GM15510 (cell line): ENCODE data around the gene SF3B3.

ENCODE experiments used
- POLR2A ChIP-seq: IDR thresholded peaks from 3 replicates; pipeline ENCODE4 v1.6.1; 2011; ENCODE audit warnings: borderline replicate concordance; ENCODE audit not compliant: insufficient read length; ENCODE audit errors: extremely low read depth

Gene SF3B3

DNA sequence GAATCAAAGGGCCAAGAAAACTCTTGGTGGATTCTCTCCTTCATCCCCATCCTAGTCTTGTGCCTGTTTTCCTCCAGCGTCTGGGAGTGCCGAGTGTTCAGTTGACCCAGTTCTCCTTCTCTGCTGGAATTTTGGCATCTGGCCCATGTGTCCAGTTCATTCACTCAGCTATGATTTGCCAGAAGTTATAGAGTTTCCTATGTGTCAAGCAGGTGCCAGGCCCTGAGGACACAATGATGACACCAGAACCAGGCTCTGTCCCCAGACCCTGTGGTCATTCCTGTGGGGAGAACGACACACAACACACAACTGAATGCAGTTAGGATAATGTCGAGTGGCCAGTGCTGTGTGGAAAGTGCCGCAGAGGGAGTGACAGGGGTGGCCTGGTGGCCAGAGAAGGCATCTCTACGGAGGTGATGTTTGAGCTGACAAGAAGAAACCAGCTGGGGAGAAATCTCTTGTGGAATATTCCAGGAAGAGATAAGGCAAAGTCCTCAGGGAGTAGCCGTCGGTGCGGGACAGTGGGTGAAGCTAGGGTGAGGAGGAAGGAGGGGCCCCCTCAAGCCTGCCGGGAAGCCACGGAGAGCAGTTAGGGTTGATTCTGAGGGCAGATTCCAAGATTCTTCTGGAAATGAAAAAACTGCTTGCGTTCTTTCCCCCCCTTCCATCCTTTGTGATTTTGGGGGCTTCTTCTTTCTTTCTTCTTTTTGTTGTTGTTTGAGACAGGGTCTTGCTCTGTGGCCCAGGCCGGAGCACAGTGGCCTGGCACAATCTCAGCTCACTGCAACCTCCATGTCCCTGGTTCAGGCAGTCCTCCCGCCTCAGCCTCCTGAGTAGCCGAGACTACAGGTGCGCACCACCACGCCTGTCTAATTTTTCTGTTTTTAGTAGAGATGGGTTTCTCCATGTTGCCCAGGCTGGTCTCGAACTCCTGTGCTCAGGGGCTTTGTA, 86.9 kb downstream of the SF3B3 start:
- no peak for TF ChIP-seq POLR2A

DNA sequence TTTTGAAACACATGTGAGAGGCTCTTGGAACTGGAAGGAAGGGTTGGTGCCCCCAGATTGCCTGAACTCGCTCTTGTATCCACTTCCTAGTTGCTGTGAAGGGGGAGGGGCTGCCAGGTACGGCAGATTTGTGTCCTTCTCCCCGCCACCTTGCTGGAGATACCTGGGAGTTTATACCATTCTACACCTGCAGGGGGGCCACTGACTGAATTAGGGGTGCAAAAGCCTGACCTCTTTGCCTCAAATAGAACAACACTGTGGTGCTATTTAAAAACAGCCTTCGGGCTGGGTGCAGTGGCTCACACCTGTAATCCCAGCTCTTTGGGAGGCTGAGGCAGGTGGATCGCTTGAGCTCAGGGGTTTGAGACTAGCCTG, 87.6 kb downstream of the SF3B3 start:
- TF ChIP-seq POLR2A, result no peak

DNA sequence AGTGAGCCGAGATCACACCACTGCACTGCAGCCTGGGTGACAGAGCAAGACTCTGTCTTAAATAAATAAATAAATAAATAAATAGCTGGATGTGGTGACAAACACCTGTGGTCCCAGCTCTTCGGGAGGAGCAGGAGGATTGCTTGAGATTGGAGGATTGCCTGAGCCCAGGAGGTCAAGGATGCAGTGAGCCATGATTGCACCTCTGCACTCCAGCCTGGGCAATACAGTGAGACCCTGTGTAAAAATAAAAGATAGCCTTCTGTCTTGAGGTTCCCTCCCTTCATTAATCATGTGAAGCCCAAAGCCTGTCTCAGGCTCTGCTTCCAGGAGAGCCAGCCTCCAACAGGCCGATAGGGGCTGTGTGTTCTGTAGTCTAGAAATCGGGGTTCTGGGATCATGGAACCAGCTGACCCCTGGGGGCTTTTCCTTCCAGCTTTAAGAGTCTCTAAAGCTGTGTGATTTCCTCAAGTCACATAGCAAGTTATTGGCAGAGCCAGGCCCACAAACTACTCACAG, 88.2 kb downstream of the SF3B3 start:
- no peak for TF ChIP-seq POLR2A

DNA sequence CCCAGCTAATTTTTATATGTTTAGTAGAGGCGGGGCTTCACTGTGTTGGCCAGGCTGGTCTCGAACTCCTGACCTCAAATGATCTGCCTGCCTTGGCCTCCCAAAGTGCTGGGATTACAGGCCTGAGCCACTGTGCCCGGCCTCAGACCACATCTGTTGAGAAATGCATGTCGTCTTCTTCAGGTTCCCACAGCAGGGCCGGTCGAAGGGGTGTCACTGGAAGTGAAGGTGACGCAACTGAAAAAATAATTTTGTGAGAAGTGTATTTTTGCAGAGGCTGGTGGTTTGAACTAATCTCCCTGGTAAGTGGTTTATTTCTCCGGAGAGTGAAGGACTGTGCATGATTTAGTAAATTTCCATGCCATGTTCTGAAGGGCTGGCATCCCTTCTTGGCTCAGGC, 89.3 kb downstream of the SF3B3 start:
- TF ChIP-seq POLR2A, result no peak

DNA sequence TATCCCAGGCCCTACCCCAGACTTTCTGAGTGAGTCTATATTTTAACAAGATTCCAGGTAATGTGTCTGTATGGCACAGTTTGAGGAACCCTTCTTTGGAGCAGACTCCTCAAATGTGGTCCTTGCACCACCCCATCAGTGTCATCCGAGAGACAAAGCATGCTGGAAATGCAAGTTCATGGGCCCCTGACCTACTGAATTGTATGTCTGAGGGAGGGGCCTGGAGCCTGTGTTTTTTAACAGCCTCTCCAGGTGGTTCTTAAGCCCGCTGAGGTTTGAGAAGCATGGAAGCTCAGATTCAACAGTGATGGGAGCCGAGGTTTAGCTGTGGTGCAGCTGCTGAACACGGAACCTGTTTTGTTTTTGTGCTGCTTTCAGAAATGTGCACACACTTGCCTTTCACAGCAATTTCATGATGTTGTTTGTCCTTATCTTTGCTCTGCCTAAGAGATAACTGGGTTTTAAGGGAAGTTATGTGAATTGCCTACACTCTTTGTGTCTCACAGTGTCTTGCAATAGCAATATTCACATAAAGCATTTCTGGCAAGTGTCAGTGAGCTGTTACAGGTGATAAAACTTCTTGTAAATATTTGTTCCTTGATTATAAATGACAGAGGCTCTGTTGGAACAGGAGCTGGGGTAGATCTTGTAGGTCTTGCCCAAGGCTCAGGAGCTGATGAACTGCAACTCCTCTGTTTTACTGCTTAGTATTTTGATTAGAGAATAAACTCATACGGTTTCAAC, 90.8 kb downstream of the SF3B3 start:
- TF ChIP-seq POLR2A, result no peak

DNA sequence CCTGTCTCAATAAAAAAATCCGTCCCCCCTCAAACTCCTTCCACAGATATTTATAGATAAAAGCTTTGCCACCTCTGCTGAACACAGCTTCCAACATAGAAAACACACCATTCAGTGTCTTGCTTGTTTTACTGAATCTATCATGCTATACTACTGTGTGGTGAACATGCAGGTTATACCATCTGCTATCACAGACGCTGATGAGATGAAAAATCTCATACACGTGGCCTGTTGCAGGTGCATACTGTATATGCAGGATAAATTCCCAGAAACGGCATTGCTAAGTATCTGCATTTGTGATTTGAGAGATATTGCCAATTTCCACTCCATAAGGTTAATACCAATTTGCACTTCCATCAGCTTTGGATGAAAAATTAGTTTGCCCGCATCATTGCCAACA, 92.3 kb downstream of the SF3B3 start:
- no peak for TF ChIP-seq POLR2A
